OCI-LY1 (cell line): ENCODE data around the gene TRRAP.

Experiments used
- H2AFZ ChIP-seq: fragments of 200-600 bp; sonication (generic), shearing (Covaris generic); 2 replicates; pipeline ENCODE4 v1.6.0; 2014; ENCODE audit warnings: antibody characterized with exemption, mild to moderate bottlenecking, low read length
- H3F3A ChIP-seq: fragments of 200-600 bp; sonication (generic), shearing (Covaris generic); 2 replicates; pipeline ENCODE4 v1.6.0; 2014; ENCODE audit warnings: mild to moderate bottlenecking, antibody characterized with exemption, low read length, moderate library complexity; ENCODE audit not compliant: insufficient read depth
- H3K27ac ChIP-seq: fragments of 200-600 bp; sonication (generic); 2 replicates; pipeline ENCODE4 v1.5.1; 2014; ENCODE audit warnings: low read length, mixed run types, mild to moderate bottlenecking, low read depth; ENCODE audit not compliant: poor library complexity, severe bottlenecking
- H3K27me3 ChIP-seq: fragments of 200-600 bp; sonication (generic); 2 replicates; pipeline ENCODE4 v1.6.0; 2014; ENCODE audit warnings: antibody characterized with exemption, mild to moderate bottlenecking, low read length, moderate library complexity; ENCODE audit not compliant: insufficient read depth
- H3K36me3 ChIP-seq: fragments of 200-600 bp; sonication (generic); 2 replicates; pipeline ENCODE4 v1.6.1; 2014; ENCODE audit warnings: mild to moderate bottlenecking, antibody characterized with exemption, low read length, moderate library complexity, mixed read lengths; ENCODE audit not compliant: insufficient read depth
- H3K4me1 ChIP-seq: fragments of 200-600 bp; sonication (generic); 2 replicates; pipeline ENCODE4 v1.5.1; 2014; ENCODE audit warnings: mild to moderate bottlenecking, low read length, moderate library complexity; ENCODE audit not compliant: insufficient read depth, severe bottlenecking
- H3K4me2 ChIP-seq: fragments of 200-600 bp; sonication (generic), shearing (Covaris generic); 2 replicates; pipeline ENCODE4 v1.6.1; 2014; ENCODE audit warnings: low read length
- H3K4me3 ChIP-seq: fragments of 200-600 bp; sonication (generic); 2 replicates; pipeline ENCODE4 v1.5.1; 2014; ENCODE audit warnings: low read length, low read depth, mild to moderate bottlenecking, mixed read lengths; ENCODE audit not compliant: poor library complexity, severe bottlenecking
- H3K79me2 ChIP-seq: fragments of 200-600 bp; shearing (Covaris generic); 2 replicates; pipeline ENCODE4 v1.6.1; 2016; ENCODE audit warnings: mixed run types, low read length, mixed read lengths; ENCODE audit not compliant: insufficient read depth
- H3K9ac ChIP-seq: fragments of 200-600 bp; sonication (generic), shearing (Covaris generic); 2 replicates; pipeline ENCODE4 v1.6.1; 2014; ENCODE audit warnings: mild to moderate bottlenecking, low read length, mixed read lengths
- H3K9me2 ChIP-seq: fragments of 200-600 bp; sonication (generic), shearing (Covaris generic); 2 replicates; pipeline ENCODE4 v1.6.1; 2014; ENCODE audit warnings: low read depth, mild to moderate bottlenecking, low read length, mixed read lengths
- H3K9me3 ChIP-seq: fragments of 200-600 bp; shearing (Covaris generic); 2 replicates; pipeline ENCODE4 v1.6.1; 2014; ENCODE audit warnings: low read length, mixed read lengths
- H4K20me1 ChIP-seq: fragments of 200-600 bp; sonication (generic), shearing (Covaris generic); 2 replicates; pipeline ENCODE4 v1.6.0; 2016; ENCODE audit warnings: mild to moderate bottlenecking, low read length; ENCODE audit not compliant: insufficient read depth
- CTCF ChIP-seq: fragments of 200-600 bp; sonication (generic), shearing (Covaris generic); IDR thresholded peaks from 2 replicates; pipeline ENCODE4 v1.5.1; 2017; ENCODE audit warnings: mild to moderate bottlenecking, antibody characterized with exemption, low read length, moderate library complexity, mixed read lengths
- EZH2 ChIP-seq: fragments of 200-600 bp; sonication (generic), shearing (Covaris generic); IDR thresholded peaks from 2 replicates; pipeline ENCODE4 v1.8.0; 2017; ENCODE audit warnings: borderline replicate concordance, mixed run types, mild to moderate bottlenecking, antibody characterized with exemption, low read length, moderate library complexity, mixed read lengths

TRRAP gene

GRCh38 chr7:99021941-99022560 lies 143.7 kb downstream of the TRRAP start:
- Histone ChIP-seq H3F3A (0 out of 2 replicates have a peak, but pooled peaks cover 2% of the 10 kb centered on the region), H3K79me2 (no peaks in the 10 kb centered on the region), H3K36me3 (peaks cover 33% of the 10 kb centered on the region), H3K4me3 (no peak overlapping the region), H3K9me3 (no peaks in the 10 kb centered on the region), H3K9me2 (no peaks in the 10 kb centered on the region), H4K20me1 (no peaks in the 10 kb centered on the region), H3K27ac (no peak overlapping the region), H3K9ac (no peak overlapping the region), H3K27me3 (no peaks in the 10 kb centered on the region), H3K4me1 (no peaks in the 10 kb centered on the region), H3K4me2 (no peak overlapping the region), H2AFZ (no peak overlapping the region)
- TF ChIP-seq EZH2, result no peak
- TF ChIP-seq CTCF, result no peak

- Histone ChIP-seq H3F3A (0 out of 2 replicates have a peak, but pooled peaks cover 2% of the 10 kb centered on the region), H3K79me2 (no peaks in the 10 kb centered on the region), H3K9me3 (no peaks in the 10 kb centered on the region), H3K9ac (no peak overlapping the region), H3K27ac (no peak overlapping the region), H3K4me1 (no peaks in the 10 kb centered on the region), H3K9me2 (no peaks in the 10 kb centered on the region), H2AFZ (no peak overlapping the region), H4K20me1 (no peaks in the 10 kb centered on the region), H3K27me3 (no peaks in the 10 kb centered on the region), H3K36me3 (peaks cover 35% of the 10 kb centered on the region), H3K4me2 (no peak overlapping the region), H3K4me3 (no peak overlapping the region)
- TF ChIP-seq CTCF (no peak), EZH2 (no peak)
Observed at GRCh38 chr7:99024066-99024465, 145.7 kb downstream of the TRRAP start.

- Histone ChIP-seq H3K4me2 (no peak overlapping the region), H4K20me1 (no peaks in the 10 kb centered on the region), H3K4me1 (no peaks in the 10 kb centered on the region), H3K9me2 (no peaks in the 10 kb centered on the region), H3K9me3 (no peaks in the 10 kb centered on the region), H2AFZ (no peak overlapping the region), H3K4me3 (no peak overlapping the region), H3K36me3 (peaks cover 45% of the 10 kb centered on the region), H3K27me3 (no peaks in the 10 kb centered on the region), H3K9ac (no peak overlapping the region), H3K79me2 (no peaks in the 10 kb centered on the region), H3K27ac (no peak overlapping the region), H3F3A (no peaks in the 10 kb centered on the region)
- no peak for TF ChIP-seq EZH2
Observed at GRCh38 chr7:99027241-99027640, 148.9 kb downstream of the TRRAP start.

- Histone ChIP-seq H3K9ac (no peak overlapping the region), H3K79me2 (no peaks in the 10 kb centered on the region), H3K4me2 (no peak overlapping the region), H3F3A (no peaks in the 10 kb centered on the region), H3K9me3 (no peaks in the 10 kb centered on the region), H3K27me3 (no peaks in the 10 kb centered on the region), H4K20me1 (no peaks in the 10 kb centered on the region), H3K9me2 (no peaks in the 10 kb centered on the region), H2AFZ (no peak overlapping the region), H3K36me3 (peaks cover 51% of the 10 kb centered on the region), H3K4me3 (no peak overlapping the region), H3K27ac (no peak overlapping the region), H3K4me1 (no peaks in the 10 kb centered on the region)
- no peak for TF ChIP-seq CTCF
- TF ChIP-seq EZH2, result no peak
Observed at GRCh38 chr7:99027841-99028240, 149.5 kb downstream of the TRRAP start.
